GM23338 (cell line): ENCODE results near the gene UGP2.

Experiments used
- EZH2 ChIP-seq: fragments of 200-600 bp; sonication (generic); IDR thresholded peaks from one replicate; pipeline ENCODE4 v1.8.0; 2017; ENCODE audit warnings: antibody characterized with exemption, mild to moderate bottlenecking, low read depth; ENCODE audit not compliant: unreplicated experiment
- POLR2AphosphoS5 ChIP-seq: IDR thresholded peaks from 2 replicates; pipeline ENCODE4 v1.6.1; 2016; ENCODE audit warnings: antibody characterized with exemption, low read depth
- TF ChIP-seq, protein P1 (sequence below): IDR thresholded peaks from one replicate; pipeline ENCODE4 v1.6.1; 2018; ENCODE audit warnings: antibody characterized with exemption; ENCODE audit not compliant: unreplicated experiment

DNA sequence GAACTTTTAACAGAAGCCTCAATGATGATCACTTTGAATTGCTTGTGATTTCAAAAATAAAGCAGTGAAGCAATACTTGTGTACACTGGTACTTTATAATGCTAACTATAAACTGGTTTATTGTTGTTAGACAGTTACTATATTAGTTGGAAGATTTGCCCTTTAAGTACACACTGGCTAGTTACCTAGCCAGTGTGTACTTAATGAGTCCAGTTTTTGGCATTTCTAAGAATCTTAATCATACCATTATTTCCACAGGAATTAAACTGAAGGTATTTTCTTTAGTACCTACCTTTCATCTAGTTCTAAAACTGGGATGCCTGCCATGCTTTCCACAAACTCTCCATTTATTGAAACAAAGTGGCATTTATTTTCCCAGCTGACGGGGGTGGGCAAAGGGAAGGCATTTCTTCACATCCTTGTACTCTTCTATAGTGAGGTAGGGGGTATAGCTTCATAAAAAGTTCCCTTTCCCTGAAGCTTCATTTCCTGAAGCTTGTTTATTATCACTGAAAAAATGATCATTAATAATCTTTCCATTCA is 49.9 kb downstream of the UGP2 start:
- TF ChIP-seq EZH2 (no peak), POLR2AphosphoS5 (no peak)
- TF ChIP-seq, protein P1, sequence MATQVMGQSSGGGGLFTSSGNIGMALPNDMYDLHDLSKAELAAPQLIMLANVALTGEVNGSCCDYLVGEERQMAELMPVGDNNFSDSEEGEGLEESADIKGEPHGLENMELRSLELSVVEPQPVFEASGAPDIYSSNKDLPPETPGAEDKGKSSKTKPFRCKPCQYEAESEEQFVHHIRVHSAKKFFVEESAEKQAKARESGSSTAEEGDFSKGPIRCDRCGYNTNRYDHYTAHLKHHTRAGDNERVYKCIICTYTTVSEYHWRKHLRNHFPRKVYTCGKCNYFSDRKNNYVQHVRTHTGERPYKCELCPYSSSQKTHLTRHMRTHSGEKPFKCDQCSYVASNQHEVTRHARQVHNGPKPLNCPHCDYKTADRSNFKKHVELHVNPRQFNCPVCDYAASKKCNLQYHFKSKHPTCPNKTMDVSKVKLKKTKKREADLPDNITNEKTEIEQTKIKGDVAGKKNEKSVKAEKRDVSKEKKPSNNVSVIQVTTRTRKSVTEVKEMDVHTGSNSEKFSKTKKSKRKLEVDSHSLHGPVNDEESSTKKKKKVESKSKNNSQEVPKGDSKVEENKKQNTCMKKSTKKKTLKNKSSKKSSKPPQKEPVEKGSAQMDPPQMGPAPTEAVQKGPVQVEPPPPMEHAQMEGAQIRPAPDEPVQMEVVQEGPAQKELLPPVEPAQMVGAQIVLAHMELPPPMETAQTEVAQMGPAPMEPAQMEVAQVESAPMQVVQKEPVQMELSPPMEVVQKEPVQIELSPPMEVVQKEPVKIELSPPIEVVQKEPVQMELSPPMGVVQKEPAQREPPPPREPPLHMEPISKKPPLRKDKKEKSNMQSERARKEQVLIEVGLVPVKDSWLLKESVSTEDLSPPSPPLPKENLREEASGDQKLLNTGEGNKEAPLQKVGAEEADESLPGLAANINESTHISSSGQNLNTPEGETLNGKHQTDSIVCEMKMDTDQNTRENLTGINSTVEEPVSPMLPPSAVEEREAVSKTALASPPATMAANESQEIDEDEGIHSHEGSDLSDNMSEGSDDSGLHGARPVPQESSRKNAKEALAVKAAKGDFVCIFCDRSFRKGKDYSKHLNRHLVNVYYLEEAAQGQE: no peak
